GM10248 (cell line): Measurements from ENCODE around the gene MAPKAPK5.

Experiments
- CTCF ChIA-PET: fragments of 300-600 bp; sonication (Branson Sonifier 250); formaldehyde crosslinking; extraction: SDS; loops from one replicate; lab custom pipeline; 2021; ENCODE audit warnings: antibody characterized with exemption; lab: Yijun Ruan, JAX
- POLR2A ChIA-PET: fragments of 350-650 bp; sonication (Branson Sonifier 250); formaldehyde crosslinking; extraction: SDS; loops from one replicate; lab custom pipeline; 2020; ENCODE audit warnings: antibody characterized with exemption; lab: Yijun Ruan, JAX
- DNase-seq: peaks from one replicate; pipeline ENCODE4 v3.0.0; 2012; ENCODE audit errors: extremely low spot score
- CTCF ChIP-seq: IDR thresholded peaks from 2 replicates; pipeline ENCODE4 v1.5.1; 2012; ENCODE audit warnings: mild to moderate bottlenecking, low read depth; ENCODE audit errors: extremely low read depth, missing control alignments, control extremely low read depth

The MAPKAPK5 gene

GRCh38 chr12:111864913-111865312 is 22.9 kb downstream of the MAPKAPK5 start:
- ChIA-PET CTCF (no interaction called here), POLR2A (interaction anchor here (0.5 kb wide), 1 partner anchor 84 kb away, joined by 4 read pairs; no protein-coding TSS in a partner anchor)
- no peak for DNase-seq

GRCh38 chr12:111867531-111867930 is 25.5 kb downstream of the MAPKAPK5 start:
- DNase-seq = no peak
- ChIA-PET POLR2A (no interaction called here), CTCF (no interaction called here)
- TF ChIP-seq CTCF = no peak

More at GRCh38 chr12:111864913-111865312, 22.9 kb downstream of the MAPKAPK5 start:
- TF ChIP-seq CTCF = no peak

GRCh38 chr12:111868676-111869588 is 26.9 kb downstream of the MAPKAPK5 start:
- ChIA-PET CTCF (interaction anchor here (0.7 to 2.0 kb wide), 5 partner anchors 9 to 56 kb away, joined by 3 to 4 read pairs (median 3); no protein-coding TSS in a partner anchor), POLR2A (no interaction called here)
- TF ChIP-seq CTCF = no peak
- no peak for DNase-seq

GRCh38 chr12:111869671-111870070 is 27.6 kb downstream of the MAPKAPK5 start:
- no peak for TF ChIP-seq CTCF
- CTCF ChIA-PET = interaction anchor here (0.9 to 2.0 kb wide), 5 partner anchors 9 to 57 kb away, joined by 3 to 4 read pairs (median 3); no protein-coding TSS in a partner anchor
- DNase-seq = no peak
- POLR2A ChIA-PET = no interaction called here

- CTCF ChIA-PET = interaction anchor here (1.3 to 2.0 kb wide), 3 partner anchors 15 to 44 kb away, joined by 3 to 4 read pairs (median 3); no protein-coding TSS in a partner anchor
- POLR2A ChIA-PET = no interaction called here
- no peak for TF ChIP-seq CTCF
- DNase-seq = no peak
Measured at GRCh38 chr12:111870216-111870615, 28.2 kb downstream of the MAPKAPK5 start.

- no peak for TF ChIP-seq CTCF
- no peak for DNase-seq
- ChIA-PET POLR2A (no interaction called here), CTCF (interaction anchor here (1.3 to 2.0 kb wide), 2 partner anchors 15 to 43 kb away, joined by 3 to 4 read pairs; no protein-coding TSS in a partner anchor)
Measured at GRCh38 chr12:111870706-111871105, 28.7 kb downstream of the MAPKAPK5 start.
